Stomach (tissue), 4 donors: ENCODE measurements around the gene TCOF1.

Experiments
- POLR2A ChIP-seq, 4 donors: fragments of 450-650 bp; IDR thresholded peaks; one replicate each; pipeline ENCODE4 v1.6.1; 2016; ENCODE audit warnings: antibody characterized with exemption in 4 of 4, control low read depth in 2 of 4, mild to moderate bottlenecking in 1 of 4, moderate library complexity in 1 of 4
- TF ChIP-seq, protein P1 (sequence below), 7 experiments: fragments of 450-650 bp in 4 of 7; fragments of 200-600 bp in 3 of 7; sonication (generic) in 3 of 7; IDR thresholded peaks; one replicate each; pipeline ENCODE4 v1.5.1; 2016 to 2019; ENCODE audit warnings: antibody characterized with exemption in 7 of 7, control low read depth in 2 of 7, mild to moderate bottlenecking in 1 of 7

DNA sequence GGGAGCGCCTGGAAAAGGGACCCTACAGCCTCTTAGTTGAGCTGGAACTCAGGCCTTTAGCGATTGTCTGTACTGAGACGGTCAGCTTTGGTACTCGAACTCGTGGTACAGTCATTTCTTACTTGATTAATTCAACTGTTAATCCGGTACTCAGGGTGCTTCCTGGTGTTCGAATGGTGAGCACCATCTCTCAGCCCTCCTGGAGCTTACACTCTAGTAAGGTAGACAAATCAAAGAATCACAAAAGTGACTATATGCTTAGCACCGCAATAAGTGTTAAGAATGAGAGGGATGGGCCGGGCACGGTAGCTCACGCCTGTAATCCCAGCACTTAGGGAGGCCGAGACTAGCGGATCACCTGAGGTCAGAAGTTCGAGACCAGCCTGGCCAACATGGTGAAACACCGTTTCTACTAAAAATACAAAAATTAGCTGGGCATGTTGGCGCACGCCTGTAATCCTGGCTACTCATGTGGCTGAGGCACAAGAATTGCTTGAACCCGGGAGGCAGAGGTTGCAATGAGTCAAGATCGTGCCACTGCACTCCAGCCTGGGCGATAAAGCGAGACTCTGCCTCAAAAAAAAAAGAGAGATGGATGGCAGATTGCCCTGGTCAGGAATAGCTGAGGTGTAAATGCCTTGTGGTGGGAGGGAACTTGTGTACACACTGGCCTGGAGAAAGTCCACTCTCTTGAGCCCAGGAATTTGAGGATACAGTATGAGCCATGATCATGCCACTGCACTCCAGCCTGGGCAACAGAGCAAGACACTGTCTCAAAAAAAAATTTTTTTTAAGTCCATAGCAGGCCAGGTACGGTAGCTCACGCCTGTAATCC, 981 bp downstream of the TCOF1 start:
- TF ChIP-seq, protein P1, sequence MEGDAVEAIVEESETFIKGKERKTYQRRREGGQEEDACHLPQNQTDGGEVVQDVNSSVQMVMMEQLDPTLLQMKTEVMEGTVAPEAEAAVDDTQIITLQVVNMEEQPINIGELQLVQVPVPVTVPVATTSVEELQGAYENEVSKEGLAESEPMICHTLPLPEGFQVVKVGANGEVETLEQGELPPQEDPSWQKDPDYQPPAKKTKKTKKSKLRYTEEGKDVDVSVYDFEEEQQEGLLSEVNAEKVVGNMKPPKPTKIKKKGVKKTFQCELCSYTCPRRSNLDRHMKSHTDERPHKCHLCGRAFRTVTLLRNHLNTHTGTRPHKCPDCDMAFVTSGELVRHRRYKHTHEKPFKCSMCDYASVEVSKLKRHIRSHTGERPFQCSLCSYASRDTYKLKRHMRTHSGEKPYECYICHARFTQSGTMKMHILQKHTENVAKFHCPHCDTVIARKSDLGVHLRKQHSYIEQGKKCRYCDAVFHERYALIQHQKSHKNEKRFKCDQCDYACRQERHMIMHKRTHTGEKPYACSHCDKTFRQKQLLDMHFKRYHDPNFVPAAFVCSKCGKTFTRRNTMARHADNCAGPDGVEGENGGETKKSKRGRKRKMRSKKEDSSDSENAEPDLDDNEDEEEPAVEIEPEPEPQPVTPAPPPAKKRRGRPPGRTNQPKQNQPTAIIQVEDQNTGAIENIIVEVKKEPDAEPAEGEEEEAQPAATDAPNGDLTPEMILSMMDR (IDR thresholded peaks at IDR 0.05) = no peak
- TF ChIP-seq POLR2A (IDR thresholded peaks at IDR 0.05) = no peak
